HG02970 (cell line): ENCODE data around the gene GTF2F1.
"Not testable (repeated sequence)": the region's sequence is repeated elsewhere in the genome, so short reads cannot be mapped to it uniquely, and the experiment has no call there.

Source experiments
- ATAC-seq: cut with Tn5 transposase; IDR thresholded peaks from one replicate; pipeline ENCODE4 v1.9.1; 2021; ENCODE audit warnings: mild to moderate bottlenecking, moderate library complexity, moderate number of reproducible peaks; ENCODE audit not compliant: unreplicated experiment, low FRiP score

Gene GTF2F1

GRCh38 chr19:6418562-6418932, 25.6 kb upstream of the GTF2F1 start:
- ATAC-seq = no peak

- ATAC-seq = no peak
Measured at GRCh38 chr19:6417713-6418561, 25.0 kb upstream of the GTF2F1 start.

GRCh38 chr19:6416658-6417405, 23.9 kb upstream of the GTF2F1 start:
- ATAC-seq = no peak

- no peak for ATAC-seq
Measured at GRCh38 chr19:6415591-6416190, 22.7 kb upstream of the GTF2F1 start.

- no peak for ATAC-seq
Measured at GRCh38 chr19:6414793-6415590, 22.0 kb upstream of the GTF2F1 start.

GRCh38 chr19:6413721-6414643, 21.0 kb upstream of the GTF2F1 start:
- ATAC-seq = no peak

- no peak for ATAC-seq
Measured at GRCh38 chr19:6413291-6413690, 20.3 kb upstream of the GTF2F1 start.

GRCh38 chr19:6412447-6413091, 19.6 kb upstream of the GTF2F1 start:
- no peak for ATAC-seq

GRCh38 chr19:6412061-6412446, 19.1 kb upstream of the GTF2F1 start:
- no peak for ATAC-seq

- ATAC-seq = no peak
Measured at GRCh38 chr19:6409346-6409745, 16.4 kb upstream of the GTF2F1 start.

GRCh38 chr19:6406401-6406800, 13.4 kb upstream of the GTF2F1 start:
- ATAC-seq = no peak

- ATAC-seq = no peak
Measured at GRCh38 chr19:6402837-6403608, 10.1 kb upstream of the GTF2F1 start.

- ATAC-seq = no peak
Measured at GRCh38 chr19:6402058-6402457, 9.1 kb upstream of the GTF2F1 start.

GRCh38 chr19:6400062-6400944, 7.3 kb upstream of the GTF2F1 start:
- not testable (repeated sequence) for ATAC-seq

GRCh38 chr19:6396305-6396704, 3.3 kb upstream of the GTF2F1 start:
- ATAC-seq = no peak

- ATAC-seq = no peak
Measured at GRCh38 chr19:6394831-6395230, 1.9 kb upstream of the GTF2F1 start.

GRCh38 chr19:6393983-6394412, 1.0 kb upstream of the GTF2F1 start:
- no peak for ATAC-seq
